ENCODE measurements around the gene ZNF575. TPM values are rescaled to one million over a fixed set of nuclear protein-coding genes. Genes with fewer than 3 reads are reported as not detected.

The ZNF575 gene
- total and polyA plus RNA-seq, 2 experiments from 2014 or later: 3.1 TPM; not detected in 1

DNA sequence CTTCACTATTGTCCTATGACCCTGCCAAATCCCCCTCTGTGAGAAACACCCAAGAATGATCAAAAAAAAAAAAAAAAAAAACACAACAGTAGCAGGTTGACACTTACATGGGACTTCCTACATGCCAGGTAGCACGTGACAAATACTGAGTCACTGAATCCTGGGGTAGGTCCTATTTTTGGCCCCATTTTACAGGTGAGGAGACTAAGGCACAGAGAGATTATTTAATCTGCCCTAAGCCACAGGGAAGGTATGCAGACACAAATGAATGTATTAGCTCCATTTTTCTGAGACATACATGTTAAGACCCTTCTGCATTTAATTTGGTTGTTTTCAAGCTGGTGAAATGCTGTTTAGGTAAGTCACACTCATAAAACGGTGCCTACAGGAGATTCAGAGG lies 15.7 kb downstream of the ZNF575 start:
- Histone ChIP-seq H3K4me2 (no peak overlapping the region), H3K79me2 (no peaks in the 10 kb centered on the region), H2AFZ (no peak overlapping the region), H3K27me3 (no peaks in the 10 kb centered on the region), H3K9me3 (ENCODE audit: low read depth) (no peaks in the 10 kb centered on the region), H3K9me2 (replicated peaks; ENCODE audit: insufficient read depth) (no peaks in the 10 kb centered on the region), H3K36me3 (replicated peaks; ENCODE audit: insufficient read depth, low read depth) (no peaks in the 10 kb centered on the region), H4K20me1 (ENCODE audit: insufficient read depth, poor library complexity, severe bottlenecking) (no peaks in the 10 kb centered on the region), H3K4me3 (no peak overlapping the region), H3K4me1 (ENCODE audit: insufficient read depth) (no peaks in the 10 kb centered on the region), H3K27ac (no peak overlapping the region)
- 89% methylated on average over 2 of the region's 2 CpGs for WGBS (ENCODE audit: low lambda C conversion rate, missing lambda C conversion rate)
- no peak for TF ChIP-seq EZH2phosphoT487 (IDR thresholded peaks at IDR 0.05; ENCODE audit: low read depth, severe bottlenecking, unreplicated experiment)
- no peak for TF ChIP-seq EZH2 (IDR thresholded peaks at IDR 0.05; ENCODE audit: borderline replicate concordance)
- TF ChIP-seq, protein P1, sequence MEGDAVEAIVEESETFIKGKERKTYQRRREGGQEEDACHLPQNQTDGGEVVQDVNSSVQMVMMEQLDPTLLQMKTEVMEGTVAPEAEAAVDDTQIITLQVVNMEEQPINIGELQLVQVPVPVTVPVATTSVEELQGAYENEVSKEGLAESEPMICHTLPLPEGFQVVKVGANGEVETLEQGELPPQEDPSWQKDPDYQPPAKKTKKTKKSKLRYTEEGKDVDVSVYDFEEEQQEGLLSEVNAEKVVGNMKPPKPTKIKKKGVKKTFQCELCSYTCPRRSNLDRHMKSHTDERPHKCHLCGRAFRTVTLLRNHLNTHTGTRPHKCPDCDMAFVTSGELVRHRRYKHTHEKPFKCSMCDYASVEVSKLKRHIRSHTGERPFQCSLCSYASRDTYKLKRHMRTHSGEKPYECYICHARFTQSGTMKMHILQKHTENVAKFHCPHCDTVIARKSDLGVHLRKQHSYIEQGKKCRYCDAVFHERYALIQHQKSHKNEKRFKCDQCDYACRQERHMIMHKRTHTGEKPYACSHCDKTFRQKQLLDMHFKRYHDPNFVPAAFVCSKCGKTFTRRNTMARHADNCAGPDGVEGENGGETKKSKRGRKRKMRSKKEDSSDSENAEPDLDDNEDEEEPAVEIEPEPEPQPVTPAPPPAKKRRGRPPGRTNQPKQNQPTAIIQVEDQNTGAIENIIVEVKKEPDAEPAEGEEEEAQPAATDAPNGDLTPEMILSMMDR (IDR thresholded peaks at IDR 0.05; ENCODE audit: poor library complexity): no peak
- no peak for DNase-seq (ENCODE audit: low spot score)

DNA sequence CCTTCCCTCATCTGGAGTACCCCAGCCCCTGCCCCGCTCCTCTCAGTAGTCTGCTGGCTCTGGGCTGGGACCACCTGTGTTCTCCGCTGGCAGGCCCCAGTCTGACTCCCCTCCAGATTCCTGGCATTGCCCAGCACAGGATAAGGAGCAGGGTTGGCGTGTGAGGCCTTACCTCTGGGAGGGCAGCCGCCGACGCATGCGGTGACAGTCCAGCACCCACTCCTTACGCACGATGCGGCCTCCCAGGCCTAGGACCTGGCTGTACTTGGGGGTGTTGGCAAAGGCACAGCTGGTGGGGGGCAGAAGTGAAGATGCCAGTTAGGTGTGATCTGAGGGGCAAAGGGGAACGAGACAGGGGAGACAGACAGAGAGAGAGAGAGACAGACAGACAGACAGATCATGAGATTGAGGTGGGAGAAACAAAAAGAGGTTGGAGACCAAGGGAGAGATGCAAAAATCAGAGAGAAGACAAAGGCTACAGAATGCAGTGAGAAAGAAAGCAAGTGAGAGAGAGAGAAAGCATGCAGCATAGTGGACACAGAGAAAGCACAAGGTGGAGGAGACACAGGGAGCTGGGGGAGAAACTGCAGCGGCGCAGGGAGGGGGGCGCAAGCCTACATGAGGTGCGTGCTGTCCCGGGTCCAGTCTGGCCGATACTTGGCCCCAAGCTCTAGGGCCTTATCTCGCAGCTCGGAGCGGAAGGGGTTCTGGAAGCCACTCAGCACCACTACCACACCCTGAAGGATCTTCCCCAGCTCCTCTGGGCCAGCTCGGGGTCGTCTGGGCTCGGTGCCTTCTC lies 18.6 kb downstream of the ZNF575 start:
- no peak overlapping the region for H3K4me2 ChIP-seq
- H3K36me3 ChIP-seq (replicated peaks; ENCODE audit: insufficient read depth, low read depth): no peaks in the 10 kb centered on the region
- H3K79me2 ChIP-seq: no peaks in the 10 kb centered on the region
- H3K9me3 ChIP-seq (ENCODE audit: low read depth): no peaks in the 10 kb centered on the region
- DNase-seq (ENCODE audit: low spot score): no peak
- no peak overlapping the region for H2AFZ ChIP-seq
- H4K20me1 ChIP-seq (ENCODE audit: insufficient read depth, poor library complexity, severe bottlenecking): no peaks in the 10 kb centered on the region
- 93% methylated on average over 23 of the region's 23 CpGs for WGBS (ENCODE audit: low lambda C conversion rate, missing lambda C conversion rate)
- H3K4me3 ChIP-seq: no peak overlapping the region
- H3K27me3 ChIP-seq: no peaks in the 10 kb centered on the region
- H3K9me2 ChIP-seq (replicated peaks; ENCODE audit: insufficient read depth): no peaks in the 10 kb centered on the region
- no peaks in the 10 kb centered on the region for H3K4me1 ChIP-seq (ENCODE audit: insufficient read depth)
- no peak for TF ChIP-seq EZH2 (IDR thresholded peaks at IDR 0.05; ENCODE audit: borderline replicate concordance)
- TF ChIP-seq EZH2phosphoT487 (IDR thresholded peaks at IDR 0.05; ENCODE audit: low read depth, severe bottlenecking, unreplicated experiment): no peak
- TF ChIP-seq, protein P1 (IDR thresholded peaks at IDR 0.05; ENCODE audit: poor library complexity): no peak
- no peak overlapping the region for H3K27ac ChIP-seq

DNA sequence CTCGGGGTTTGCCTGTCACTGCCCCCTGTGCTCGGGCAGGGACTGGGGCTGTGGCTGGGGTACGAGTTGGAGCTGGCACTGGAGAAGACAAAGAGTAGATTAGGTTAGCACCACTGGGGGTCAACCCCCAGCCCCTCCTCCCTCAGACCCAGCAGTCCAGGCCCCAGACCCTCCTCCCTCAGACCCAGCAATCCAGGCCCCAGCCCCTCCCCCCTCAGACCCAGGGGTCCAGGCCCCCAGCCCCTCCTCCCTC lies 19.1 kb downstream of the ZNF575 start:
- 80% methylated on average over 1 of the region's 3 CpGs for WGBS (ENCODE audit: low lambda C conversion rate, missing lambda C conversion rate)
- Histone ChIP-seq H3K36me3 (replicated peaks; ENCODE audit: insufficient read depth, low read depth) (no peaks in the 10 kb centered on the region), H3K27ac (no peak overlapping the region), H3K9me3 (ENCODE audit: low read depth) (no peaks in the 10 kb centered on the region), H3K79me2 (no peaks in the 10 kb centered on the region), H2AFZ (no peak overlapping the region), H3K27me3 (no peaks in the 10 kb centered on the region), H3K4me2 (no peak overlapping the region), H4K20me1 (ENCODE audit: insufficient read depth, poor library complexity, severe bottlenecking) (no peaks in the 10 kb centered on the region), H3K9me2 (replicated peaks; ENCODE audit: insufficient read depth) (no peaks in the 10 kb centered on the region), H3K4me3 (no peak overlapping the region), H3K4me1 (ENCODE audit: insufficient read depth) (no peaks in the 10 kb centered on the region)
- TF ChIP-seq EZH2 (IDR thresholded peaks at IDR 0.05; ENCODE audit: borderline replicate concordance) (no peak), EZH2phosphoT487 (IDR thresholded peaks at IDR 0.05; ENCODE audit: low read depth, severe bottlenecking, unreplicated experiment) (no peak)
- TF ChIP-seq, protein P1 (IDR thresholded peaks at IDR 0.05; ENCODE audit: poor library complexity): no peak
- DNase-seq (ENCODE audit: low spot score): no peak
